ENCODE measurements around the gene GATAD2B. TPM values are rescaled to one million over a fixed set of nuclear protein-coding genes. Genes with fewer than 3 reads are reported as not detected.

The GATAD2B gene
- total and polyA plus RNA-seq, 4 donors, result 6.4 to 67.8 (median 30.0) TPM

DNA sequence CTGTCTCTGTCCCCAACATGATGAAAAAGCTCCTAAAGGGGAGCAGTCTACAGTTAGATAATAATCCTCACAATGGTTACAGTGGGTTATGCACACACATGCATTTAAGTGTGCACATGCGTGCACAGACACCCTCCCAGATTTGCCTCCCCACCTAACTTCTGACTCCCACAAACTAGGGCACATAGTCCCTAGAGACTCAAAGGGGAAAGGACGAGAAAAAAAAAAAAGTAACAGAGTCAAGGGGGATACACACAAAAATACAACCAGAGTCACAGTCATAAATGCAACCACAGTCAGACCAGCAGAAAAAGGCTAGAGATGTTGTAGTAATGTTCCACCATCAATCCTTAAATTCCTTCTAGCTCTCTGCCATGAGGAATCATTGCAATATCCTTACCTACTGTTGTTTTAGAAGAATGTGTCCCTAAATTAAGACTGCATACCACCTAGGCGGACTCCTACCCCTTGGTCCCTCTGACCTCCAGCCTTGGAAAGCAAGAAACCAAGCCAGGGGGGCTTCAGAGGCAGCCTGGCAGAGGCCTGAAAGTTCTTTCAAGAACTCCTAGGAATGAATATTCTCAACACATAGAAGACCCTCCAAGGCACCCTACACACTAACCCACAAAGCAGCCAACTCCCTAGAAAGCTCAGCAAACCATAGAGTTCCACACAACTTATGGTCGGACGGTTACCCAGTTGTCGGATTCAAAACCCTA lies 34.4 kb upstream of the GATAD2B start:
- H3K27me3 ChIP-seq (ENCODE audit: control insufficient read depth in 1 of 2, insufficient read depth in 2 of 2, low read length in 1 of 2), result no peaks in the 10 kb centered on the region
- H3K4me3 ChIP-seq (ENCODE audit: low read length in 2 of 2), result peak overlapping the region; percentile 68 to 89
- H3K9me3 ChIP-seq (ENCODE audit: control insufficient read depth, low read length), result no peaks in the 10 kb centered on the region
- peaks cover 0 to 2% of the 10 kb centered on the region in 2 donors for H3K4me1 ChIP-seq (ENCODE audit: control insufficient read depth in 1 of 2, insufficient read depth in 2 of 2, low read length in 2 of 2)
- intact Hi-C loops (cut with DNase I), result no loop called here
- 18 to 22% methylated on average over 6 of the region's 6 CpGs for WGBS, 2 donors
- no peak overlapping the region for H3K27ac ChIP-seq (ENCODE audit: low read depth in 1 of 2, low read length in 2 of 2)
- peaks cover 0 to 3% of the 10 kb centered on the region in 2 donors for H3K36me3 ChIP-seq (ENCODE audit: control insufficient read depth in 1 of 2, insufficient read depth in 2 of 2, low read length in 1 of 2)
- DNase-seq (no peak), ATAC-seq (ENCODE audit: low FRiP score) (no peak)

GRCh38 chr1:153954826-153955225 lies 32.1 kb upstream of the GATAD2B start:
- intact Hi-C loops (cut with DNase I), result no loop called here
- ATAC-seq (ENCODE audit: low FRiP score), result no peak
- H3K36me3 ChIP-seq (ENCODE audit: control insufficient read depth in 1 of 2, insufficient read depth in 2 of 2, low read length in 1 of 2), result peaks cover 0 to 9% of the 10 kb centered on the region in 2 donors

DNA sequence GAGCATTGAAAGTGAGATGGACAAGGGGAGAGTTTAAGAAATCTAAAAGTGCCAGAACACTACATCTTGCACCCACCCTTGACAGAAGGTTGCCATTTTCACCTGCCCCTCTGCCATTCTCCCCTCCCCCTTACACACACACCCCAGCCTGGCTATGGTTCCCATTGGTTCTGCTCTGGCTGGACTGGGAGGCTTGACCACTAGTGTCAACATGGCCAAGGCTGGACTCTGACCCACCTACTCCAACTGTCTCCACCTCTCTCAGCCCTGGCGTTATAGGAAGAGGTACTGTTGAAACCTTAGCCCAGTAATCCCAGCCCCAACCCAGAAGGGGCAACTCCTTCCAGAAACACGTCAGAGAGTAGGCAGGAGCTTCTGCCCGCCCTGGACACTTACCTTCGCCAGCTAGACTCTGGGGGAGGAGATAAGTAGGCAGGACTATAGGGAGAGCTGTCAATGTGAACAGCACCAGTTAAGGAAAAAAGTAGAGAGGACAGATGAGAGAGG lies 31.1 kb upstream of the GATAD2B start:
- ATAC-seq (ENCODE audit: low FRiP score) (no peak), DNase-seq (no peak)
- H3K27me3 ChIP-seq (ENCODE audit: control insufficient read depth in 1 of 2, insufficient read depth in 2 of 2, low read length in 1 of 2), result no peaks in the 10 kb centered on the region
- H3K27ac ChIP-seq (ENCODE audit: low read depth in 1 of 2, low read length in 2 of 2), result no peak overlapping the region
- WGBS, 2 donors, result 69 to 74% methylated on average over 4 of the region's 4 CpGs
- no peaks in the 10 kb centered on the region for H3K9me3 ChIP-seq (ENCODE audit: control insufficient read depth, low read length)
- no peak overlapping the region for H3K4me3 ChIP-seq (ENCODE audit: low read length in 2 of 2)
- intact Hi-C loops (cut with DNase I), result no loop called here
- peaks cover 0 to 9% of the 10 kb centered on the region in 2 donors for H3K36me3 ChIP-seq (ENCODE audit: control insufficient read depth in 1 of 2, insufficient read depth in 2 of 2, low read length in 1 of 2)
- H3K4me1 ChIP-seq (ENCODE audit: control insufficient read depth in 1 of 2, insufficient read depth in 2 of 2, low read length in 2 of 2), result no peaks in the 10 kb centered on the region

More at GRCh38 chr1:153954826-153955225, 32.1 kb upstream of the GATAD2B start:
- Histone ChIP-seq H3K27me3 (ENCODE audit: control insufficient read depth in 1 of 2, insufficient read depth in 2 of 2, low read length in 1 of 2) (no peaks in the 10 kb centered on the region), H3K4me1 (ENCODE audit: control insufficient read depth in 1 of 2, insufficient read depth in 2 of 2, low read length in 2 of 2) (no peaks in the 10 kb centered on the region), H3K9me3 (ENCODE audit: control insufficient read depth, low read length) (no peaks in the 10 kb centered on the region), H3K4me3 (ENCODE audit: low read length in 2 of 2) (no peak overlapping the region), H3K27ac (ENCODE audit: low read depth in 1 of 2, low read length in 2 of 2) (no peak overlapping the region)
- no peak for DNase-seq
- 89 to 92% methylated on average over 10 of the region's 10 CpGs for WGBS, 2 donors

GRCh38 chr1:153951801-153952200 lies 29.0 kb upstream of the GATAD2B start:
- Histone ChIP-seq H3K4me1 (ENCODE audit: control insufficient read depth in 1 of 2, insufficient read depth in 2 of 2, low read length in 2 of 2) (no peaks in the 10 kb centered on the region), H3K36me3 (ENCODE audit: control insufficient read depth in 1 of 2, insufficient read depth in 2 of 2, low read length in 1 of 2) (peaks cover 7 to 10% of the 10 kb centered on the region in 2 donors), H3K4me3 (ENCODE audit: low read length in 2 of 2) (no peak overlapping the region), H3K27ac (ENCODE audit: low read depth in 1 of 2, low read length in 2 of 2) (no peak overlapping the region), H3K27me3 (ENCODE audit: control insufficient read depth in 1 of 2, insufficient read depth in 2 of 2, low read length in 1 of 2) (no peaks in the 10 kb centered on the region), H3K9me3 (ENCODE audit: control insufficient read depth, low read length) (no peaks in the 10 kb centered on the region)
- intact Hi-C loops (cut with DNase I), result no loop called here
- ATAC-seq (ENCODE audit: low FRiP score), result no peak
- WGBS, 2 donors, result 89 to 92% methylated on average over 2 of the region's 2 CpGs
- DNase-seq, result no peak

DNA sequence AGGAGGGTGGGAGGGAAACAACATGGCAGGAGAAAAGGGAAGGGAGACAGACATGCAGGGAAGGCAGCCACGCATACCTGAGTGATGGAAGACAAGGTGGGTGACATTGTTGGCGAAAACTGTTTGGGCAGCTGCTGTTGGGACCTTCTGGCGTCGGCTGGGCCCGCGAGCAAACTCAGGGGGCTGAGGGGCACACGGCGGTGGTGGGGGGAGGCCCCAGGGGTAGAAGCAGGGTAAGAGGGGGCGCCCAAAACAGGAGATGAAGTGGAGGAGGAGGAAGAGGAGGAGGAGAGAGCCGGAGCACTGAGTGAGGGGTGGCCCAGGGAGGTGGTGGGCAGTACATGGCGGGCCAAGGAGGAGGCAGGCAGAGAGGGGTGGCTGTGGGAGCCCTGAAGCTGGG lies 28.4 kb upstream of the GATAD2B start:
- no peak overlapping the region for H3K27ac ChIP-seq (ENCODE audit: low read depth in 1 of 2, low read length in 2 of 2)
- intact Hi-C loops (cut with DNase I), result no loop called here
- H3K27me3 ChIP-seq (ENCODE audit: control insufficient read depth in 1 of 2, insufficient read depth in 2 of 2, low read length in 1 of 2), result no peaks in the 10 kb centered on the region
- 91% methylated on average over 11 of the region's 11 CpGs for WGBS, 2 donors
- ATAC-seq (ENCODE audit: low FRiP score), result no peak
- H3K4me3 ChIP-seq (ENCODE audit: low read length in 2 of 2), result no peak overlapping the region
- no peak for DNase-seq
- peaks cover 7 to 10% of the 10 kb centered on the region in 2 donors for H3K36me3 ChIP-seq (ENCODE audit: control insufficient read depth in 1 of 2, insufficient read depth in 2 of 2, low read length in 1 of 2)
- H3K4me1 ChIP-seq (ENCODE audit: control insufficient read depth in 1 of 2, insufficient read depth in 2 of 2, low read length in 2 of 2), result no peaks in the 10 kb centered on the region
- H3K9me3 ChIP-seq (ENCODE audit: control insufficient read depth, low read length), result no peaks in the 10 kb centered on the region

GRCh38 chr1:153946622-153947241 lies 24.0 kb upstream of the GATAD2B start, which contains the start of gene DENND4B:
DENND4B (minus strand) TSS chr1:153946718; CDS start chr1:153944374, 2,344 bp downstream.
- DNase-seq (peak; percentile 92 to 94), ATAC-seq (ENCODE audit: low FRiP score) (peak; percentile 92)
- Histone ChIP-seq H3K4me1 (ENCODE audit: control insufficient read depth in 1 of 2, insufficient read depth in 2 of 2, low read length in 2 of 2) (no peaks in the 10 kb centered on the region), H3K36me3 (ENCODE audit: control insufficient read depth in 1 of 2, insufficient read depth in 2 of 2, low read length in 1 of 2) (peaks cover 7 to 9% of the 10 kb centered on the region in 2 donors), H3K27ac (ENCODE audit: low read depth in 1 of 2, low read length in 2 of 2) (peak within 1 kb of the TSS; percentile 47 to 76), H3K9me3 (ENCODE audit: control insufficient read depth, low read length) (no peaks in the 10 kb centered on the region), H3K4me3 (ENCODE audit: low read length in 2 of 2) (peak within 1 kb of the TSS; percentile 93 to 97), H3K27me3 (ENCODE audit: control insufficient read depth in 1 of 2, insufficient read depth in 2 of 2, low read length in 1 of 2) (no peaks in the 10 kb centered on the region)
- intact Hi-C loops (cut with DNase I), result loop anchor here (2.0 to 5.0 kb wide), 3 partner anchors 36 to 149 kb away; no protein-coding TSS in a partner anchor
- 8% methylated on average over 26 to 28 of the region's 28 CpGs for WGBS, 2 donors

DNA sequence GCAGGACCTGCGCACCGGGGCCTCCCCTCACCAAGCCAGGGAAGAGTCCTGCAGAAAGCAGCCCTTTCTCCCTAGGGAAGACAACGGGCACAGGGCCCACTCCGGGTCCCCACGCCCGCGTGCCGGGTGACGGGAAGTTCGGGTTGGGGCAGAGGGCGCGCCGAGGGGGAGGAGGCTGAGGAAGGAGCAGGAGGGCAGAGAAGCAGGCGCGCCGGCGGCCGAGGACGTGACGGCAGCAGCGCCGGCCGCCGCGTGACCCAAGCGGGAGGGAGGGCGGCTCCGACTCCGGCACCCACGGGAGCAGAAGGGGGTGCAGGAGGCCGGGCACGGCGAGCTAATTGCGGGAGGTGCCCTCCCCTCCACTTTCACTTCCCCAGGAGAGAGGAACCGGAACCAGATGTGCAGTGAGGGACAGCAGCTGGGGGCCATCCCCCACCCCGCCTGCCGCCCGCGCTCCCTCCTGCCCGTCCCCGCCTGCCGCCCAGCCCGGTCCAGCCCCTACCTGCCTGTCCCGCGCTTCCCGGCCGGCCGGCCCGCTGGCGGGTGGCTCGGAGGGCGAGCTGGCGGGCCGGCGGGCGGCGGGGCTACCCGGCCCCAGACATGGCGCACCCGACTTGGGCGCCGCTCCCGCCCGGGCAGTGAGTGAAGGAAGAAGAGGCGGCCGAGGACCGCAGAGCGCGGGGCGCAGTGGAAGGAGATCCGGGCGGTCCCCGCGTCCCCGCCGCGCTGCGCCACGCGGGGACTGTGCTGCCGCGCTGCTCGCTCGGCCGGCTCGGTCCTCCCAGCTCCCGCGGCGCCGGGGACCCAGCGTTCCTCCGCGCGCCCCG lies 23.2 kb upstream of the GATAD2B start:
- Histone ChIP-seq H3K9me3 (ENCODE audit: control insufficient read depth, low read length) (no peaks in the 10 kb centered on the region), H3K4me3 (ENCODE audit: low read length in 2 of 2) (peak overlapping the region; percentile 93 to 97), H3K27ac (ENCODE audit: low read depth in 1 of 2, low read length in 2 of 2) (peak overlapping the region; percentile 47 to 76), H3K4me1 (ENCODE audit: control insufficient read depth in 1 of 2, insufficient read depth in 2 of 2, low read length in 2 of 2) (no peaks in the 10 kb centered on the region), H3K36me3 (ENCODE audit: control insufficient read depth in 1 of 2, insufficient read depth in 2 of 2, low read length in 1 of 2) (peaks cover 2 to 7% of the 10 kb centered on the region in 2 donors), H3K27me3 (ENCODE audit: control insufficient read depth in 1 of 2, insufficient read depth in 2 of 2, low read length in 1 of 2) (no peaks in the 10 kb centered on the region)
- ATAC-seq (ENCODE audit: low FRiP score), result peak; percentile 91
- peak; percentile 95 to 96 for DNase-seq
- WGBS, 2 donors, result 0 to 1% methylated on average over 44 to 95 of the region's 95 CpGs
- intact Hi-C loops (cut with DNase I), result loop anchor here (1.0 to 5.0 kb wide), 4 partner anchors 23 to 149 kb away; no protein-coding TSS in a partner anchor

- Histone ChIP-seq H3K27me3 (ENCODE audit: control insufficient read depth in 1 of 2, insufficient read depth in 2 of 2, low read length in 1 of 2) (no peaks in the 10 kb centered on the region), H3K36me3 (ENCODE audit: control insufficient read depth in 1 of 2, insufficient read depth in 2 of 2, low read length in 1 of 2) (peaks cover 2 to 7% of the 10 kb centered on the region in 2 donors), H3K27ac (ENCODE audit: low read depth in 1 of 2, low read length in 2 of 2) (peak overlapping the region; percentile 17 to 76), H3K9me3 (ENCODE audit: control insufficient read depth, low read length) (no peaks in the 10 kb centered on the region), H3K4me3 (ENCODE audit: low read length in 2 of 2) (peak overlapping the region; percentile 93 to 97), H3K4me1 (ENCODE audit: control insufficient read depth in 1 of 2, insufficient read depth in 2 of 2, low read length in 2 of 2) (no peaks in the 10 kb centered on the region)
- intact Hi-C loops (cut with DNase I), result loop anchor here (1.0 to 5.0 kb wide), 3 partner anchors 22 to 148 kb away; no protein-coding TSS in a partner anchor
- DNase-seq (peak in 1 of 2 donors; percentile 83), ATAC-seq (ENCODE audit: low FRiP score) (peak; percentile 63)
- WGBS, 2 donors, result 37 to 41% methylated on average over 12 of the region's 12 CpGs
Observed at GRCh38 chr1:153945131-153945794, 22.5 kb upstream of the GATAD2B start.

All from aorta (tissue), 5 donors.